Ramos (cell line): Measurements from ENCODE around the gene EP400.

ENCODE experiments used
- in situ Hi-C: fragments of 300-500 bp; cut with MboI; formaldehyde crosslinking; loops from one replicate; pipeline ENCODE4 v1.14.3; 2022; ENCODE audit warnings: low sequenced_read_pairs; ENCODE audit not compliant: unreplicated experiment

EP400 gene

DNA sequence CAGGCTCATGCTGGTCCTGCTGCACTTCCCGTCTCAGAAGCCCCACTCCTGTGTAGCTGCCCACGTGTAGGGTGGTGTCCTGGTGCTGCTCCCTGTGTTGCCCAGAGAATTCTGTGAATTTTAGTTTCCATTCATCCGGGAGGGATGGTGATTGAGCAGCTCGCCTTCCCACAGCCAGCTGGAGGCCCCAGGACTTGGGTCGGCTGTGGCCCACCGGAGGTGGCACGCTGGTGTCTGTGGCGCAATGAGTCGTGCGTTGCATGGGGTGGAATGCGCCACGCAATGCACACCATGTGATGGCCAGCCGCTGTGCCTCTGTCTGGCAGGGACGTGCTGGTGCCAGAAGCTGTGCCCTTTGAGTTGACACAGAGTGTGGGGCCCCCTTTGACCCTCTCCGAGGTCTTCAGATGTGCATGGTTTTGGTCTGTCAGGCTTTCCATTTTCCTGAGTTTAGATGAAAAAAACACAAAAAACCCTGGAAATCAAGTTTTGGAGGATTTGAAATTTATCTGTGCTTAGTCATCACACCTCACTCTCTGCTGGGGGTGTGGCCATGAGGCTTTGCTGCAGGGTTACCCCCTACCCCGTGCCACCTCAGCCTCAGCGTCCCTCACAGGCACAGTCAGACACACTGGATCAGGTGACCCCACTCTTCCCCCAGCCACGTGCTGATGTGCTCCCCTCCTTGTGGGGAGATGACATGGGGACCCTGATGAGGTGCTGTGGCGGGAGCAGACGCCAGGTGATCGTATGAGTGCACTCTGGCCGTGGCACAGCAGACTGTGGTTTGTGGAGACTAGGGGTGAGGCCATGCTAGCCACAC lies 64.6 kb downstream of the EP400 start:
- in situ Hi-C loops, result no loop called here

DNA sequence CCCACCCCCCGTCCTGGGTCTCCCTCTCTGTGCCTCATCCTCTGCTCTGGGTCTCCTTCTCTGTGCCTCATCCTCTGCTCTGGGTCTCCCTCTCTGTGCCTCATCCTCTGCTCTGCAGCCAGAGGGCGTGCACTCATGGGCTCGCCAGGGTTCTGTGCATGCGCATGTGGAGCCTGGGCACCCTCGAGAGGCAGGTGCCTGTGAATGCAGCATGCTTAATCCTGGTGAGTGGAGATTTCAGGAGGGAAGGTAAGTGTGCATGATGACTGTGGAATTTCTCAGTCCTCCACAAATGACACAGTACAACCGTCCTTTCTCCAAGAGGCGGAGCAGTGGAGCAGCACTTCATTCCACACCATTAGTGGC lies 65.2 kb downstream of the EP400 start:
- in situ Hi-C loops, result no loop called here

DNA sequence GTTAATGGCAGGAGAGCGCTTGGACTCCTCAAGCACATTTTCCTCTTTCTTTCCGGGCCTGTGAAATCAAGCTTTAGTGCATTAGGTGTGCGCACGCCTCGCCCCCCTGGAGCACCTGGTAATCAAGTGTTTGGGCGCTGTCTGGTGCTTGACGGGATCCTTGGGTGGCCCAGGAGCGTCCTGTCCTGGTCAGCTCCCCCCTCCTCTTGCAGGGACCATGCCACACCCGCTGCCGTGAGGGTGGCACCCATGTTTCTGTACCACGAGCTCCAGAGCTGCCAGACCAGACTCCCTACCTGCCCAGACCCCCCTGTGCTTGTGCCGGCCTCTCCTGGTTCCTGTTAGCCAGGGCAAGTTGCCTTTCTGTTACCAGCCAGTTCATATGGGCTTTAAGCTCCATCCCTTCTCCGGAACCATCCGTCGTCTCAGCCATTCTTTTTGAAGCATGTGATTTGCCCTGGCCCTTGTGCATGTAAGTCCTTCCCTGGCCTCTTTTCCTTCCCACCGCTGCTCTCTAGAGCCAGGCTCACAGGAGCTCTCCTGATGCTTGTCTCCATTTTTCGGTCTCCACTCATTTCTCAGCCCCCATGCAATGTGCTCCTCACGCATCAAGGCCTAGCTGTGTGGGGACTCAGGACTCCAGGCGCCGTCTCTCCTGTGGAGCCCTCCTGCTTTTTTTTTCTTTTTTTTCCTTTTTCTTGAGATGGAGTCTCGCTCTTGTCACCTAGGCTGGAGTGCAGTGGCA lies 66.1 kb downstream of the EP400 start:
- in situ Hi-C loops, result no loop called here

DNA sequence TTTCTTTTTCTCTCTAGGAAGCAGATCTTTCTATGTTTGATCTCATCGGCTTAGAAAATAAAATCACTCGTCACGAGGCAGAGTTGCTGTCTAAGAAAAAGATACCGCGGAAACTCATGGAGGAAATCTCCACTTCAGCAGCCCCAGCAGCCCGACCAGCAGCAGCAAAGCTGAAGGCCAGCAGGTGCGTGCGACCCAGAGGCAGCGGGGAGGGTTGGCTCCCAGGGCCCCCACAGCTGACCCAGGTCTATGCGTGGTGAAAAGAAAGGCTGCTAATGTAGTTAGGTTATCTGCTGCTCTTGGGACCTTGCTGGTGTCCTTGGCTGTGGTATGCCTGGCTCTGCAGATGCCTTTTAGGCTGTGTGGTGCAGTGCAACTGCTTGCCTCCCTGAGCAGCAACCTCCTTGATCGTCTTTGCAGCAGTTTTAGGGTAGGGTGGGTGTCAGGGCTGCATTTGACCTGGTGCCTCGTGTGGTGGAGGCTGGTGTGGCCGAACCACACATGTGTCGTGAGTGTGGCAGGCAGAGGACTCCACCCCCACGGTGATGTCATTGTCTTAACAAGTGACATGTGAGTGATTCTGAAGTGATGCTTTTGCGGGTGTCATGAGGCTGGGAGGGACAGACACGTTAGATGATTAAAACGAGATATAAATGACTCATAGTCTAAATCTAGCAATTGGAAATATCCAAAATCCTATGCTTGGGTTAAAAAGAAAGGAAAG lies 68.6 kb downstream of the EP400 start:
- in situ Hi-C loops, result no loop called here

DNA sequence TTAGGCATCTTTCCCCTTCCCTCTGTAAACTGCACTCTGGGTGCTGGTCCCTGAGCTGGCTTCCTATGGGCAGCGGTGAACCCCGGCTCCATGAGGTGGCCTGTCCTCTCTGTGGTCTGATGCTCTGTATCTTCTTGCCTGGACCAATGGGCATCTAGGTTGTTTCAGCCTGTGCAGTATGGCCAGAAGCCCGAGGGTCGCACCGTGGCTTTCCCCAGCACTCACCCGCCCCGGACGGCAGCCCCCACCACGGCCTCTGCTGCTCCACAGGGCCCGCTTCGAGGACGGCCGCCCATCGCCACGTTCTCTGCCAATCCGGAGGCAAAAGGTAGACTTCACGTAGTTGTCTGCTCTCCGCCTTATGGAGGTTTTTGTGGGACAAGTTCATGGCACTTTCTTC lies 70.1 kb downstream of the EP400 start:
- in situ Hi-C loops, result no loop called here

DNA sequence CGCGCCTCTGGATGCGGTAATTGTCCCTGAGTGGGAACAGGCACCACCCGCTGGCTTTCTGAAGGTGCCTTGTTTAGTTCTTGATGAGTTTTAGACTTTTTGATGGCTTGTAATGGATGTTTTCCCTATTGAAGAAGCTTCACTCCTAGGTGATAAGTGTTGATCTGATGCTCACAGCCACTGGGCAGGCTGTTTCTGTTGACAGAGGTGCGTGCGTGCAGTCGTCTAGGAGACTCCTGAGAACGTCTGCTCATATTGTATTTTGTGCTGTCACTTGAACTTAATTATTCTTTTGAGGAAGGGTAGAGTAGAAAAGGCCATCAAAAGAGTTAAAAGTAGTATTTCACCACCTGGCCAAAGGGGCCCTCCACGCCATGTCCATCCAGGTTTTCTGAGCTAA lies 70.5 kb downstream of the EP400 start:
- in situ Hi-C loops, result no loop called here

DNA sequence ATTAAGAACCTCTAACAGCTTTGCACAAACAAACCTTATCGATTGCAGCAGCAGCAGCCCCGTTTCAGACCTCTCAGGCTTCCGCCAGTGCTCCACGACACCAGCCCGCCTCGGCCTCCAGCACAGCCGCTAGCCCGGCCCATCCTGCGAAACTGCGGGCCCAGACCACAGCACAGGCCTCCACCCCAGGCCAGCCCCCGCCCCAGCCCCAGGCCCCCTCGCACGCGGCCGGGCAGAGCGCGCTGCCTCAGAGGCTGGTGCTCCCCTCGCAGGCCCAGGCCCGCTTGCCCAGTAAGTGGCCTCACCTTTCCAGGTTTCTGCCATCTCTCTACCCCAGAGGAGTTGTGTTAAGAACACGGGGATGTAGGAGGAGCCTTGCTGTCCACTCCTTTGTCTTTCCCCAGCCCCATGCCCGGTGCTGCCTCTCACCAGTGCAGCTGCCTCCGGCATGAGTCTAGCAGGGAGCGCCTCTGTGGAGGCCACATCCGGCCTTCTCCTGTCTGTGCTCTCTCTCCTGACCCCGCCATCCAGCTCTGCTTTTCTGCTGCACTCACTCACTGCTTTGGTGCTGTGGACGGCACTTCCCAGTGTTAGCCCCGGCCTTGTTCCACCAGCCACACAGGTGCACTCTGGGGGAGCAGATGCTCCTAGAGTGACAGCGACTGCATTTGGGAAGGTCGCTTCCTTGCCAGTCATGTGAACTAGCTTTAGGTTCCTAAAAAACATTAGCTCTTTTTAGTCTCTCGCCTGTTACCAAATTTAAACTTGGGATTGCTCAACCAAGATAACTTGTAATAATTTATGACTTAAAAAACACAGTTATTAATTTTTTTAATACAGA lies 71.5 kb downstream of the EP400 start:
- in situ Hi-C loops, result no loop called here

DNA sequence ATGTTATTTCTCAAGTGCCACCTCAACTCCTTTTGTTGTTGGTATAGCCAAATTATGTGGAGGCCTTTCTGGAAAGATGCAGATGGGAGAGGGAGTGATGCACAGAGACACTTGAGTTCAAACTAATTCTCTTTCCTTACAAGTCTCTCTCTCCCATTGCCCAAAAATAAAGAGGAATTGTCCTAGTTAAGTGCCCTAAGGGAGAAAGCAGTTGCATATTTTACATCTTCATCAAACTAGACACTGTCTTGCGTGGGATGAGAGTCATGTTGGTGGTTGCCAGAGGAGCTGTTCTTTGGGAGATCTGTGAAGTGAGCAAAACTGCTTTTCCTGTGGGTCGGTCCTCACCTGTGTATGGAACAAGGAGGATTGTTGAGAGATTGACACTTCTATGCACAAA lies 72.2 kb downstream of the EP400 start:
- in situ Hi-C loops, result no loop called here

DNA sequence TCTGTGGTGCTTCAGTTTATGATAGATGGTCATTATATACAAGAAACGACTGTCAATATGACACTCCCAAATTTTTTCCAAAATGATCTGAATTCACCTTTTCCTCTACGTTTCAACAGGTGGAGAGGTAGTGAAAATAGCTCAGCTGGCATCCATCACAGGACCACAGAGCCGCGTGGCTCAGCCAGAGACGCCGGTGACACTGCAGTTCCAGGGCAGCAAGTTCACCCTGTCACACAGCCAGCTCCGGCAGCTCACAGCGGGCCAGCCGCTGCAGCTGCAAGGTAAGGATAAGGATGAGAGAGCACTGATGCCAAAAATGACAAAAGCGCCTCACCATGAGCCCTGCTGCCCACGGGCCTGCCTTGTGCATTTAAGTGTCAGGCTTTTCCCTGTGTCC lies 73.9 kb downstream of the EP400 start:
- in situ Hi-C loops, result no loop called here

DNA sequence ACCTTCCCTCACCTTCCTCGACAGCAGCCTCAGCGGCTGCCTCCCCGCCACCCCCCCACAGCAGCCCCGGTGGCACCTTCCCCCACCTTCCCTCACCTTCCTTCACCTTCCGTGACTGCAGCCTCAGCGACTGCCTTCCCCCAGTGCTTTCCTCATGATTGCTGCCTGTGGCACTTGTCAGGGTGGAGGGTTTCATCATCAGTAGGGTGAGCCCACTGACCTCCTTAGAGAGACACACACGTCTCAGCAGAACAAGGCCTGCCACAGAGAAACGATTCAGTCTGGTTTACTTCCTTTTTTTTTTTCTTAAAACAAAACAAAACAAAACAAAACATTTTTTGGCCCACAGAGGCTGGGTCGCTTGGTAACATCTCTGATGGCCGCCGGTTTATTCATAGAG lies 75.0 kb downstream of the EP400 start:
- in situ Hi-C loops, result no loop called here

DNA sequence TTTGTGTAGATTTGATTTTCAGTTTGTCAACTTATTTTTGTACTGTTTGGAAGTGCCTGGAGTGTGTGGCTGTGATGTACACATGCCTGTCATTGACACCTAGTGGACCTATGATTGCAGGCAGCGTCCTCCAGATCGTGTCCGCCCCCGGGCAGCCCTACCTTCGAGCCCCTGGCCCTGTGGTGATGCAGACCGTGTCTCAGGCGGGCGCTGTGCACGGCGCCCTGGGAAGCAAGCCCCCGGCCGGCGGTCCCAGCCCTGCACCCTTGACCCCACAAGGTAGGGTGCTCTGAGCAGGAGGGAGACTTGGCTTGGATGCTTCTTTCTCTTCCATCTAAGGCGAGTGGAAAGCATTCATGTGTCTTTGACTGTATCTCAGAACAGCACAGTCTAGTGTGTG lies 75.8 kb downstream of the EP400 start:
- in situ Hi-C loops, result no loop called here

DNA sequence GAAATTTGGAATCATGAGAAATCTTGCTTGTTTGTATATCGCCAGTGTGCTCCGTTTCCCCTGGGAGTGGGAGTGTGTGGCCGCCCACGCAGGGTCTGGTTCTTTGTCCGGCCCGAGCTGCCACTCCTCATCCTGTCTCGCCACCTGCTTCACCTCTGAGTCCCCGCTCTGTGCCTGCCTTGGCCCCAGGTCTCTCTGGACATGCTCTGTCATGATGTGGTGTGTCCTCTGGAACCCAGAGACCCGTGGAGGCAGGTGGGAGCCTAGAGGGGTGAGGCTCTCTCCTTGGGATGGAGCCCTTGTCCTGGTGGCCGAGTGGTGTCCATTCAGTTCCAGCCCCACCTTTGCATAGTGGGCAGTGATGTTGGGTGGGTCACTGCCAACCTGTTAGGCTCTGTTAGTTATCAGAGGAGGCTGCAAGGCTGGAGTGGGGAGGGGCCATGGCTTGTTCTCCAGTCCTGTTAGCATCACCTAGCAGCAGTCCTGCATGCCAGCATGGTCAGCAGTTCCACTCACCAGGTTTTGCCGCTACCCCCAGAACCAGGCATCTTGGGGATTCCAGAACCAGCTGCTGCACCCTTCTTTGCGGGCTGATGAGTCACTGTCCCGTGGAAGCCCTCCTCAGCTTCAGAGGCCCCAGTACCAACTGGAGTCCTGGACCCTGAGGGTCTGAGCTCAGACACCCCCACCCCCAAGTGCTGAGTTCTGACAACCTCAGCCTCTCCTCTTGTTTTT lies 76.5 kb downstream of the EP400 start:
- in situ Hi-C loops, result no loop called here

DNA sequence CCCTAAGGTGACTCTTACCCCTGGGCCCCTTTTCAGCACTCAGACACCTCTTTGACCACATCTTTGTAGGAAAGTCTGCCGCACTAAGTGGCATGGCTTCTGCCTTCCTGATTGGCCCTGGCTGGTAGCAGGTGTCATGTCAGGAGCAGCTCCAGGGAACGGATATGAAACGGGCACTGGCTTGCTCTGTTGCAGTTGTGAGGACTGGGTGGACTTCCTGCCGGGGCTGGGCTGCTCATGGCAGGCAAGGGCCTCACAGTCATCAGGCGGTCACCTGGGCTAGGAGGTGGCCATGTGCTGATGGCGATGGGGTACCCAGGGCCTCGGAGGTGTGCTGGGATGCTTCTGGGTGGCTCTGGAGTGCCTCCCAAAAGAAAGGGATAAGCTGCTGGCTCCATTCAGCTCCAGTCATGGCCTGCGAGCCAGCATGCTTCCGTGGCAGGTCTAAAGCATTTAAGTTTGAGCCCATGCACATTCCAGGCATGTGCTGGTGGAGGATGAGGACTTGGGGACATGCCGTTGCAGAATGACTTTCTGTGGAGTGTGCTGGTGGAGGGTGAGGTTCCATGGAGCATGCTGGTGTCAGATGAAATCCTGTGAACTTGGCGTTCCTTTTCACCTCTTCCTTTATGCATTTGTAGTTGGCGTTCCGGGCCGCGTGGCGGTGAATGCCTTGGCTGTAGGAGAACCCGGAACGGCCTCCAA lies 77.2 kb downstream of the EP400 start:
- in situ Hi-C loops, result no loop called here

DNA sequence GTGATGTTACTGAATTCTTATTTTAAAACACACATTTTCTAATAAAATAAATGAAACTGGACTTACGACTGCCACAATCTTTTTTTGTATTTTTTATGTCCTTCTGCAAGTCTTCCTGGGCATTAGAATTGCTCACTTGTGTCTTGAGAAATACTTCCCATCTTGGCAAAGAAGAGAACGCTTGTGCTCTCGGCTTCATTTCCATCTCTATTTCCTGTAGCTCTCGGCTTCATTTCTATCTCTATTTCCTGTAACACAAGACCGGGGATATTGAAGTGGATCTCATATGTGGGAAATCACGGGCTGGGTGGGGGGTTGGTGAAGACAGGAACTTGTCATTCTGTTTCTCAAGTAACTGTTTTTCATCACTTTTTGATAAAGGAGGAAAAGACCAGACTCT lies 77.9 kb downstream of the EP400 start:
- in situ Hi-C loops, result no loop called here

DNA sequence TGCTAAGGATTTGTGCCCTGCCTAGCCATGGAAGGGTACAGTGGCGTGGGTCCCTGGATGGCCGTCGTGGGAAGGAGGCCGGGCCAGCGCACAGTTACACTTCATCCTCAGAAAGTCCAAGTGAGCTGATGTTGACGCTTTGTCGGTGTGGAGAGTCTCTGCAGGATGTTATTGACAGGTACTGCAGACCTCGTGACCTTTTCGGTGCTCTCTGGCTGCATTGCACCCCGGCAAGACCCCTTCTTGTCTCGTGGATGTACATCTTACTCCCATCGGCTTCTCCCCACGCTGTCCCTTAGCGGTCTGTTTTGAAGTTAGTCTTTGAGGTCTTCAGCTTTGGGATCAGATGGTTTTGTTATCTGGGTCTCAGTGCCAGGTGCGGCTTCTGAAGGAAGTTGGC lies 78.4 kb downstream of the EP400 start:
- in situ Hi-C loops, result no loop called here

DNA sequence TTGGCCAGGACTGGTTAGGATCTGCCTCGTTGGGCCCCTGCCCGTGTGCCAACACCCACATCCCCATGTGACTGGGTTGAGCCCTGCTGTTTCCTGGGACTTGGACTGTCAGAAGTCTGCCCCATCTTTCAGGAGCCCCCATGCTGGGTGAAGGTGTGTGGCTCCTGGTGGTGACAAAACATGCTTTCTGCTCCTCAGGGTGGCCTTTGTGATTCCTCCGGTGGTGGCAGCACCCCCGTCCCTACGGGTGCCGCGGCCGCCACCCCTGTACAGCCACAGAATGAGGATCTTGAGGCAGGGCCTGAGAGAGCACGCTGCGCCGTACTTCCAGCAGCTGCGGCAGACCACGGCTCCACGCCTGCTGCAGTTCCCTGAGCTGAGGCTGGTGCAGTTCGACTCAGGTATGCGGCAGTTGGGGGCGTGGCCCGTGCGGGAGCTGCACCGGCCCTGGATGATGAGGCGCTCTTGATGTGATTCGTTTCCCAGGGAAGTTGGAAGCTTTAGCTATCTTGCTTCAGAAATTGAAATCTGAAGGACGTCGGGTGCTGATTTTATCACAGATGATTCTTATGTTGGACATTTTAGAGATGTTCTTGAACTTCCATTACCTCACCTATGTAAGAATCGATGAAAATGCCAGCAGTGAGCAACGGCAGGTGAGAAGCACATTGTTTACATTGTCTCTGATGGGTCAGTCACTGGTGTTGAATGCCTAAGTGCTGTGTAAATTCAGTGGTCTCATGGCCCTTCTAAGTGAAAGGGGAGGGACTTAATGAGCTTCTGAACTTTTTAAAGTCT lies 80.0 kb downstream of the EP400 start:
- in situ Hi-C loops, result no loop called here

DNA sequence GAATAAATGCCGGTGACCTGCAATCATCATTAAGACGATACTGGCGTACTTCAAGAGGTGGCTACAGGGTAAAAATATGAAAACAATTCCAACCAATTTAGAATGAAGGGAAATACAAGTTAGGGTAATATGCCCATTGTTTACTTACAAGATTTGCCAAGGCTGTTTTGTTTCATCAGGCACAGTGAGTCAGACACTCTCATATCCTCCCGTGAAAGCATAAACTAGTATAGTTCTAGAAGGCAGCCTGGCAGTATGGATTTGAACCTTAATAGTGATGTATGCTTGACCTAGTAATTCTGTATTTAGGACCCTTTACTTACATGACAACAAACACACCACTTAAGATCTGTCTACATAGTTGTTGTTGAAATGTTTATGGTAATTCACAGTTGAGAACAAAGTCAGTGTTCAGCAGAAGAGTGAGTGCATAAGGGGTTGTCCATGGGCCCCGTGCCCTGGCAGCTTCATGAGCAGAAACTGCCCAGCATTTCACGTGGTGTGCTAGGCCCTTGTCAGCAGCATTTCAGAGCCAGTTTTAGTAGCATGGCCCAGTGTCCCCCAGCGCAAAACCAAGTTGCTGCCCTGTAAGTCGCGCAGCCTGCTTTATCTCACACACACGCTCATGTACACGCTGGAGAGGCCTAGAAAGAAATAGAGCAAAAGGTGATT lies 80.8 kb downstream of the EP400 start:
- in situ Hi-C loops, result no loop called here

DNA sequence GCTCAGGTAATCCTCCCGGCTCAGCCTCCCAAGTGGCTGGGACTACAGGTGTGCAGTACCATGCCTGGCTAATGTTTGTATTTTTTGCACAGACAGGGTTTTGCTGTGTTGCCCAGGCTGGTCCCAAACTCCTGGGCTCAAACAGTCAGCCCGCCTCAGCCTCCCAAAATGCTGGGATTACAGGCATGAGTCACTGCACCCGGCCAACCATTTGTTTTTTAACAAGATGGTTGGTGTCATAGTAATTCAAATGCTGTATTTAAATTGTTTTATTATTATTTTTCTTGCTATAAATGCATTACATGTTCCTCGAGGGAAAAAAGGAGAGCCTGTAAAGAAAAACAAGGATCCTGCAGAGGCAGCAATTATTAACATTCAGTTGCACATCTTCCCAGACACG lies 83.9 kb downstream of the EP400 start:
- in situ Hi-C loops, result no loop called here
